GM23338 (cell line): ENCODE results near the gene SULT1B1. TPM values are rescaled to one million over a fixed set of nuclear protein-coding genes. Genes with fewer than 3 reads are reported as not detected.

ENCODE experiments used
- ATAC-seq: fragments of 200-7000 bp; cut with Tn5 transposase; 3 replicates; pipeline ENCODE4 v1.9.1; 2020
- DNase-seq: peaks from one replicate; pipeline ENCODE4 v3.0.0-alpha.2; 2015; ENCODE audit warnings: low spot score
- H2AFZ ChIP-seq: fragments of 200-600 bp; sonication (generic); 2 replicates; pipeline ENCODE4 v1.8.0; 2016; ENCODE audit warnings: antibody characterized with exemption, mild to moderate bottlenecking, moderate library complexity
- H3F3A ChIP-seq: fragments of 200-600 bp; sonication (generic); replicated peaks from 2 replicates; pipeline ENCODE4 v1.8.0; 2017; ENCODE audit warnings: antibody characterized with exemption, mixed run types, low read depth
- H3K27ac ChIP-seq: fragments of 200-600 bp; sonication (generic); 2 replicates; pipeline ENCODE4 v1.6.1; 2016; ENCODE audit warnings: low read depth
- H3K27me3 ChIP-seq: fragments of 200-600 bp; sonication (generic); 2 replicates; pipeline ENCODE4 v1.8.0; 2016; ENCODE audit warnings: mild to moderate bottlenecking, mixed run types, moderate library complexity; ENCODE audit not compliant: insufficient read depth
- H3K36me3 ChIP-seq: fragments of 200-600 bp; sonication (generic); 2 replicates; pipeline ENCODE4 v1.8.0; 2016; ENCODE audit warnings: mild to moderate bottlenecking; ENCODE audit not compliant: insufficient read depth
- H3K4me1 ChIP-seq: fragments of 200-600 bp; sonication (generic); 2 replicates; pipeline ENCODE4 v1.8.0; 2016; ENCODE audit warnings: mild to moderate bottlenecking, moderate library complexity; ENCODE audit not compliant: insufficient read depth
- H3K4me2 ChIP-seq: fragments of 200-600 bp; sonication (generic); 2 replicates; pipeline ENCODE4 v1.7.1; 2017; ENCODE audit warnings: mixed run types
- H3K4me3 ChIP-seq: fragments of 200-600 bp; sonication (generic); 2 replicates; pipeline ENCODE4 v1.6.1; 2016; ENCODE audit warnings: mixed run types
- H3K79me2 ChIP-seq: fragments of 200-600 bp; sonication (generic); replicated peaks from 2 replicates; pipeline ENCODE4 v1.8.0; 2017; ENCODE audit warnings: mild to moderate bottlenecking; ENCODE audit not compliant: insufficient read depth
- H3K9me2 ChIP-seq: fragments of 200-600 bp; sonication (generic); 2 replicates; pipeline ENCODE4 v1.8.0; 2017; ENCODE audit not compliant: insufficient read depth
- H4K20me1 ChIP-seq: fragments of 200-600 bp; sonication (generic); replicated peaks from 2 replicates; pipeline ENCODE4 v1.8.0; 2017; ENCODE audit warnings: mild to moderate bottlenecking; ENCODE audit not compliant: insufficient read depth
- H3K27ac Mint-ChIP-seq: 2 replicates; pipeline ENCODE4 v1.8.0; 2020; ENCODE audit warnings: inconsistent platforms, mild to moderate bottlenecking, moderate library complexity, mixed read lengths
- H3K27me3 Mint-ChIP-seq: 3 replicates; pipeline ENCODE4 v1.8.0; 2022; ENCODE audit warnings: low read depth, mild to moderate bottlenecking, moderate library complexity, mixed read lengths, inconsistent platforms; ENCODE audit not compliant: insufficient read depth, poor library complexity
- H3K36me3 Mint-ChIP-seq: 3 replicates; pipeline ENCODE4 v1.8.0; 2021; ENCODE audit warnings: low read depth, mild to moderate bottlenecking, inconsistent platforms, moderate library complexity, mixed read lengths
- H3K4me1 Mint-ChIP-seq: 3 replicates; pipeline ENCODE4 v1.8.0; 2020; ENCODE audit warnings: mild to moderate bottlenecking, inconsistent platforms, mixed read lengths
- H3K4me3 Mint-ChIP-seq: 3 replicates; pipeline ENCODE4 v1.8.0; 2021; ENCODE audit warnings: moderate library complexity, mild to moderate bottlenecking, inconsistent platforms, mixed read lengths
- H3K9me3 Mint-ChIP-seq: 3 replicates; pipeline ENCODE4 v1.8.0; 2020; ENCODE audit warnings: moderate library complexity, mild to moderate bottlenecking, inconsistent platforms, mixed read lengths
- CREB1 ChIP-seq: fragments of 250-450 bp; sonication (Bioruptor Pico); IDR thresholded peaks from 2 replicates; pipeline ENCODE4 v1.5.0; 2020; ENCODE audit warnings: low read depth, mild to moderate bottlenecking, moderate library complexity
- CTCF ChIP-seq, 2 experiments: fragments of 200-600 bp in 1 of 2; sonication (generic) in 1 of 2; conservative IDR thresholded peaks; 2 replicates each; pipeline versions ENCODE4 v1.5.1 to v1.6.1; 2016 to 2017; ENCODE audit warnings: antibody characterized with exemption in 2 of 2, low read depth in 2 of 2, mild to moderate bottlenecking in 2 of 2, moderate library complexity in 1 of 2
- ETS1 ChIP-seq: IDR thresholded peaks from 2 replicates; pipeline ENCODE4 v1.6.1; 2016; ENCODE audit warnings: antibody characterized with exemption
- EZH2 ChIP-seq: fragments of 200-600 bp; sonication (generic); IDR thresholded peaks from one replicate; pipeline ENCODE4 v1.8.0; 2017; ENCODE audit warnings: antibody characterized with exemption, mild to moderate bottlenecking, low read depth; ENCODE audit not compliant: unreplicated experiment
- EZH2phosphoT487 ChIP-seq: fragments of 200-600 bp; sonication (generic); IDR thresholded peaks from one replicate; pipeline ENCODE4 v1.8.1; 2018; ENCODE audit warnings: antibody characterized with exemption; ENCODE audit not compliant: unreplicated experiment
- JUNB ChIP-seq: IDR thresholded peaks from one replicate; pipeline ENCODE4 v1.6.1; 2016; ENCODE audit warnings: antibody characterized with exemption; ENCODE audit not compliant: unreplicated experiment
- NANOG ChIP-seq: IDR thresholded peaks from 2 replicates; pipeline ENCODE4 v1.6.1; 2016; ENCODE audit warnings: antibody characterized with exemption, borderline replicate concordance
- POLR2AphosphoS5 ChIP-seq: IDR thresholded peaks from 2 replicates; pipeline ENCODE4 v1.6.1; 2016; ENCODE audit warnings: antibody characterized with exemption, low read depth
- REST ChIP-seq: IDR thresholded peaks from one replicate; pipeline ENCODE4 v1.6.1; 2018; ENCODE audit warnings: antibody characterized with exemption; ENCODE audit not compliant: unreplicated experiment
- STAT1 ChIP-seq: IDR thresholded peaks from one replicate; pipeline ENCODE4 v1.6.1; 2016; ENCODE audit warnings: antibody characterized with exemption; ENCODE audit not compliant: unreplicated experiment
- ZNF331 ChIP-seq: fragments of 250-450 bp; sonication (Bioruptor Pico); IDR thresholded peaks from 2 replicates; pipeline ENCODE4 v1.5.0; 2020; ENCODE audit warnings: low read depth, mild to moderate bottlenecking, moderate library complexity
- polyA plus RNA-seq: library from polyadenylated mRNA; unstranded; fragments of >200 nt; fragmentation: Nextera tagmentation; extraction: Ambion mirVana; gene quantifications from 2 replicates; pipeline ENCODE4 v1.2.1, GENCODE V29; 2016
- total RNA-seq: library from RNA; depleted of rRNA; stranded (reverse); fragments of >200 nt; shearing (Covaris generic); gene quantifications from 2 replicates; pipeline ENCODE4 v1.2.3, GENCODE V29; 2014

Gene SULT1B1
- total and polyA plus RNA-seq, 2 experiments from 2014 or later: not detected

- DNase-seq (no peak), ATAC-seq (no peak; the same call in 2 of the 3 replicates)
- no peak overlapping the region for H3K4me3 ChIP-seq
- TF ChIP-seq STAT1 (no peak), NANOG (no peak), POLR2AphosphoS5 (no peak), ZNF331 (CRISPR knock-in tag) (no peak), CREB1 (CRISPR knock-in tag) (no peak), REST (no peak), JUNB (no peak), EZH2phosphoT487 (no peak), ETS1 (no peak), CTCF (conservative IDR thresholded peaks at IDR 0.05; ENCODE audit: low read depth in 2 of 2) (no peak), EZH2 (no peak)
- H3F3A ChIP-seq: no peaks in the 10 kb centered on the region
- no peak overlapping the region for H3K27ac ChIP-seq
- no peaks in the 10 kb centered on the region for H3K36me3 ChIP-seq
- no peaks in the 10 kb centered on the region for H3K4me1 Mint-ChIP-seq
- H3K4me2 ChIP-seq: no peak overlapping the region
- H3K4me3 Mint-ChIP-seq: no peak overlapping the region
- H3K9me3 Mint-ChIP-seq: no peaks in the 10 kb centered on the region
- no peaks in the 10 kb centered on the region for H3K27me3 Mint-ChIP-seq
- H3K36me3 Mint-ChIP-seq: no peaks in the 10 kb centered on the region
- H4K20me1 ChIP-seq: no peaks in the 10 kb centered on the region
- no peaks in the 10 kb centered on the region for H3K79me2 ChIP-seq
- no peaks in the 10 kb centered on the region for H3K4me1 ChIP-seq
- H3K9me2 ChIP-seq: no peaks in the 10 kb centered on the region
- H3K27ac Mint-ChIP-seq: no peak overlapping the region
- no peak overlapping the region for H2AFZ ChIP-seq
- H3K27me3 ChIP-seq: no peaks in the 10 kb centered on the region
These were observed 38.9 kb upstream of the SULT1B1 start for GRCh38 chr4:69799337-69799736.
